ENCODE results near the gene UNC93A.

UNC93A gene

GRCh38 chr6:167293088-167293589, 2.0 kb downstream of the UNC93A start:
- no peak for DNase-seq (ENCODE audit: low read depth)

- no peak for DNase-seq (ENCODE audit: low read depth)
Observed at GRCh38 chr6:167293590-167294091, 2.5 kb downstream of the UNC93A start.

- DNase-seq (ENCODE audit: low read depth): no peak
Observed at GRCh38 chr6:167294241-167294640, 3.1 kb downstream of the UNC93A start.

- DNase-seq (ENCODE audit: low read depth): no peak
Observed at GRCh38 chr6:167294651-167295494, 3.8 kb downstream of the UNC93A start.

DNA sequence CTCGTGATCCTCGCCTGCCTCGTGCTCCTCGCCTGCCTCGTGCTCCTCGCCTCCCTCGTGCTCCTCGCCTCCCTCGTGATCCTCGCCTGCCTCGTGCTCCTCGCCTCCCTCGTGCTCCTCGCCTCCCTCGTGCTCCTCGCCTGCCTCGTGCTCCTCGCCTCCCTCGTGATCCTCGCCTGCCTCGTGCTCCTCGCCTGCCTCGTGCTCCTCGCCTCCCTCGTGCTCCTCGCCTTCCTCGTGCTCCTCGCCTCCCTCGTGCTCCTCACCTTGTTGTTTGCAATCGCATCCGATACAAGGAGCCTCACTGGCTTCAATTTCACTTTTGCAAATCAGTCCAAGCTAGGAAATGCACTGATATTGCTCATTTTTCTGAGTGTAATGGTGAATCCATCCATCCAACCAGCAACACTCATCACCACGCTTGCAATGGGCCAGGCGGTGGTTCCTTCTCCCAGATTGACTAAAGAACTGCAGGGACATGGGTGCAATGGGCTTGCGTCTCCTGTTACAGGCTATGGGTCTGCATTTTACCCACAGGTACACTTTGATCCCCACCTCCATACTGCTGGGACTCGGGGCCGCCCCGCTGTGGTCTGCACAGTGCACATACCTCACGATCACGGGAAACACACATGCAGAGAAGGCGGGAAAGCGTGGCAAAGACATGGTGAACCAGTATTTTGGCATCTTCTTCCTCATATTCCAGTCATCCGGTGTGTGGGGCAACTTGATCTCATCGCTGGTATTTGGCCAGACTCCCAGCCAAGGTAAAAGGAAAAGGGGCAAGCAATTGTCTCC, 4.6 kb downstream of the UNC93A start:
- no peak for DNase-seq (ENCODE audit: low read depth)

- DNase-seq (ENCODE audit: low read depth): no peak
Observed at GRCh38 chr6:167296293-167296690, 5.2 kb downstream of the UNC93A start.

DNA sequence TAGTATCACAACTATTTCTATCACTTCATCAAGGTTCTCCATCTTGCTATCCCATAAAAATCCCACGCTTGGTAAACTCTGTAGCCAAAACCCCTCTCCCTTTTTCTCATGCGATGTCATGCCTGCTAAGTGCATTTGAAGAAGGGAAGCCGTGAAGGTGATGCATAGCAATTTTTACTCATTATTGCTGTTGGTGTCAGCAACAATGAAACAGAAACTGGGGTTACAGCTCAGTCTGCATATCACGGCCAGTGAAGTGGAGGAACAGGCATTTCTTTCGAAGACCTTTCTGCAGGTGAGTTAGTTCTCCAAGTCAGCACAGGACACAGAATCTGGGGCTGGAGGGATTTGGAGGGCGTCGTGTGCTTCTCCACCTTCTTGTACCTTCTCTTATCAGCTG, 5.8 kb downstream of the UNC93A start:
- no peak for DNase-seq (ENCODE audit: low read depth)

DNA sequence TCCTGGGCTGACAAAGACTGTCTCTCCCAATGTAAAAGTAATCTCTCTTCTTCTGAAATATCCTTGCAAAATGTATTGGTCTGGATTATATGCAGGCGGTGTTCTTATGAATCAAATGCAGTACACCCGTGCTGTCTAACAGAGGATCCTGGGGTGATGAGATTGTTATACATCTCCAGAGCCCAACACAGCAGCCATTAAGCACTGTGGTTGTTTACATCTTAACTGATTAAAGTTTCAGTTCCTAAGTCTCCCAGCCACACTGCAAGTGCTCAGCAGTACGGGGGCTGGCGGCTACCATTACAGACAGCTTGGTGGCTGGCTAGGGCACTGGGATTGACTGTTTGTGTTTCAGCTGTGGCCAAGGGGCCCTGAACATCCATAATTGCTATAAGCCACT, 7.0 kb downstream of the UNC93A start:
- no peak for DNase-seq (ENCODE audit: low read depth)

DNA sequence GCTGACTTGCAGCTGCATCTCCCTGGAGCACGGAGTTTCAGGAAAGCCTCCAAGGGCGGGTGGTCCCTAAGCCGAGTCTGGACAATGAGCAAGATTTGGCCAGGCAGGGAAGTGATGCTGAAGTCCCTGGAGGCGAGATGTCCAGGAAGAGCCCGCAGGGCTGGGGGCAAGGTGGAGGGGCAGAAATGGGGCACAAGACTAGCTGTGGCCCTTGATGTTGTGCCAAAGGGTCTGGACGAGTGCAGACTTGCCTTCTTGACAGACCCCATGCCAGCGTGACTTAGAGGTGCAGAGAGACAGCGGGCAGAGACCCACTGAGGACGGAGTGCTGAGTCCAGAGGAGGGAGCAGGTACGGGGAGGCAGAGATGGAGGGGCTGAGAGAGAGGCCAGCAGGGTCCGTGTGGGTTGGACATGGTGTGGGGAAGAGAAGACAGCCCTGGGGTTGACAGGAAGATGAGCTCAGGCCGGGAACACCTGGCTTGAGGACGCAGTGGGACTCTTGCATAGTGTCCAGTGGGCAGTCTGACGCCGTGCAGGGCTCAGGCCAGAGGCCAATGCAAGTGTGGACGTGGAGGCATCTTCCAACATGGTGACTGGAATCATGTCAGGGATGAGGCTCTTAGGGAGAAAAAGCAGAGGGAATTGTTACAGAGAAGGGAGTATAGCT, 8.7 kb downstream of the UNC93A start:
- DNase-seq (ENCODE audit: low read depth): no peak

DNA sequence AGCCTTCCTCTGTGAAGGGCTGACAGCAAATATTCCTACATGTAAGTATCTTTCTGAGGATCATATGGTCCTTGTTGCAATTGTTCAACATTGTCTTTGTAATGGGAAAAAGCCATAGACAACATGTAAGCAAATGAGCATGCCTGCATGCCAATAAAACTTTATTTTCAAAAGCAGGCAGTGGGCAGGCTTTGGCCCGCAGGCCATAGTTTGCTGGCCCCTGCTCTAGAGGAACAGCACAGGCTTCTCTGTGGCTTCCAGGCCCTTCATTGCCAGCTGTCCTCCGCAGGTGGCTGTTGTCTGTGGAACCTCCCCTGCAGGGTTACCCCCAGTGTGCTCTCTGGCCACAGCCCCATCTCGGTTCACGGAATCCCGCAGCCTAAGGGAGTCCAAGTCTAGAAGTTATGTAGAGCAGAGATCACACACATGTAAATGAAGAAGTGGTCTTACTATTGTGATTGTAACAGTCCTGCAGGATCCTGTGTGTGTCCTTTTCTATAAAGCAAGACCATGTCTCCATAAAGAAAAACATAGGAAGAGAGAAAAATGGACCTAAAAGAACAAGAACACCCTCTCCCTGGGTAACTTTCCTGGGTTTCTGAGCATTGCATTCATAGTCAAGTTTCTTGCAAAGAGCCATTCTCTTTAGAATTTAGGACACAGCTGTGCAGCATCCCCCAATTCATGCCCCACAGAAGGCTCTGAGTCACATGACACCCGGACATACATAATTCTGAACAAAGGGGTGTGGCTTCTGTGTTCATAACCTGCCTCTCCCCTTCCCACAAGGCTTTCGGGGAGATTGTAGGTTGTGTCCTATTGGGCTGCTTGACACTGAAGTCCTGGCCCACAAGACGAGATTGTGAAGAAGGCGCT, 10.0 kb downstream of the UNC93A start:
- no peak for DNase-seq (ENCODE audit: low read depth)

GRCh38 chr6:167302074-167302473, 11.0 kb downstream of the UNC93A start:
- DNase-seq (ENCODE audit: low read depth): no peak

- DNase-seq (ENCODE audit: low read depth): no peak
Observed at GRCh38 chr6:167302796-167303195, 11.7 kb downstream of the UNC93A start.

- no peak for DNase-seq (ENCODE audit: low read depth)
Observed at GRCh38 chr6:167303675-167304625, 12.8 kb downstream of the UNC93A start.

- no peak for DNase-seq (ENCODE audit: low read depth)
Observed at GRCh38 chr6:167304912-167305311, 13.8 kb downstream of the UNC93A start.

- DNase-seq (ENCODE audit: low read depth): no peak
Observed at GRCh38 chr6:167305796-167306195, 14.7 kb downstream of the UNC93A start.

DNA sequence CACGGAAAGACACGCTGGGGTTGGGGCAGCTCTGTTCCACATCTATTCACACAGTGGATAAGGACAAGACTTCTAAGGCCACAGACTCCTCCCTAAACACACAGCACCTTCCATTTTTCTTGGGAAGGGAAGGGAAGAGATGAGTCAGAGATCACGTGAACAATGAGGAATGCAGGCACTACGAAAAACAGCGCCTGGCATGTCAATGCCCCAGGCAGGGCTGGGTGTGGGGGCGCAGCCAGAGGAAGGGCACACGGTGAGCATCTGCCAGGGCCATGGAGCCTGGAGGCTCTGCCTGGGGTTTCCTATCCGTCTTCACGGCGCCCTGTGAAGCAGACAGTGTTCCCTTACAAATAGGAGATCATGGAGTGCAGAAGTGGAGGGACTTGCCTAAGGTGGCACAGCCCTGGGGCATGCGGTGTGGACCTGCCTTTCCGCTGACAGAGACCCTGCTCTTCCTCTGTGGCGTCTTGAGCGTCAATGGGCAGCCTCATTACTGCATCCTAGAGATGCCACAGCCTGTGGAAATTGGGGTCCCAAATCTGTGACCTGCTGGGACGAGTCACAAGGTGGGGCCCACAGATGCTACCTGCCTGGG, 15.4 kb downstream of the UNC93A start:
- no peak for DNase-seq (ENCODE audit: low read depth)

GRCh38 chr6:167307342-167307955, 16.3 kb downstream of the UNC93A start:
- DNase-seq (ENCODE audit: low read depth): no peak

GRCh38 chr6:167308207-167308606, 17.1 kb downstream of the UNC93A start:
- no peak for DNase-seq (ENCODE audit: low read depth)
